Activated T-helper 2 cell treated with anti-CD3 and anti-CD28 coated beads, Interferon-gamma antibody, Interleukin-2, Interleukin-4, amounts not matched to agents 10 μg/mL and 5 μg/mL and 100 μg/mL, durations not matched to agents 14 hours and 24 hours and 36 hours (primary cell): Measurements from ENCODE around the gene BRMS1. TPM values are rescaled to one million over a fixed set of nuclear protein-coding genes. Genes with fewer than 3 reads are reported as not detected.
"Not testable (repeated sequence)": the region's sequence is repeated elsewhere in the genome, so short reads cannot be mapped to it uniquely, and the experiment has no call there.

Experiments
- DNase-seq: peaks from one replicate; pipeline ENCODE4 v3.0.0; 2021; ENCODE audit warnings: low spot score
- H3K27ac Mint-ChIP-seq: one replicate; pipeline ENCODE4 v1.8.0; 2021; ENCODE audit warnings: mixed read lengths
- H3K27me3 Mint-ChIP-seq: one replicate; pipeline ENCODE4 v1.8.0; 2021; ENCODE audit warnings: low read depth, mixed read lengths
- H3K36me3 Mint-ChIP-seq: one replicate; pipeline ENCODE4 v1.8.0; 2021; ENCODE audit warnings: low read depth, mixed read lengths
- H3K4me1 Mint-ChIP-seq: one replicate; pipeline ENCODE4 v1.8.0; 2021; ENCODE audit warnings: low read depth, mixed read lengths
- H3K4me3 Mint-ChIP-seq: one replicate; pipeline ENCODE4 v1.8.0; 2021; ENCODE audit warnings: low read depth, mild to moderate bottlenecking, moderate library complexity, mixed read lengths
- H3K9me3 Mint-ChIP-seq: one replicate; pipeline ENCODE4 v1.8.0; 2021; ENCODE audit warnings: mixed read lengths
- intact Hi-C: fragments of 100-400 bp; cut with micrococcal nuclease; formaldehyde crosslinking; loops from one replicate; pipeline ENCODE4 v1.15.1; 2023
- total RNA-seq: library from RNA; stranded (reverse); gene quantifications from 2 replicates; pipeline ENCODE4 v1.2.3, GENCODE V29; 2022

The BRMS1 gene
- total RNA-seq, 1 donor from 2014 or later, result 46.0 TPM

DNA sequence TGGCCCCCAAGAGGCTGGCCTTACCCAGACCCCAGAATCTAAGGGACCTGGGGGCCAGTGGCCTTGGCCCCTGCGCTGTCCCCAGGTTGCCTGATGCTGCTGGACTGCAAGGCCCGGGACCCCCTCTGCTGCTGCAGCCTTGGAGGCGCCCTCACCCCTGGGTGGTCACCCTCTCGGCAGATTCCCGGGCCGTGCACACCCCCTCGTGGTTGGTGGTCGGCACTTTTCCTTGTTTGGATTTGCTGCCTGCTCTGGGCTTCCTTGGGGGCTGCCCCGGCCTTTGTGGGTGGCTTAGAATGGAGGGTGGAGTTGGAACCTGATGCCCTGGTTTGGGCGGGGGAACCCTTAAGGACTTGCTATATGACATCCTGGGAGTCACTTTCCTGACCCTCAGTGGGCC, 14.0 kb downstream of the BRMS1 start:
- DNase-seq, result no peak
- Mint-ChIP-seq H3K27ac (no peak overlapping the region), H3K27me3 (no peaks in the 10 kb centered on the region), H3K9me3 (no peaks in the 10 kb centered on the region), H3K36me3 (no peaks in the 10 kb centered on the region), H3K4me1 (peaks cover 20% of the 10 kb centered on the region), H3K4me3 (no peak overlapping the region)
- intact Hi-C loops, result no loop called here

DNA sequence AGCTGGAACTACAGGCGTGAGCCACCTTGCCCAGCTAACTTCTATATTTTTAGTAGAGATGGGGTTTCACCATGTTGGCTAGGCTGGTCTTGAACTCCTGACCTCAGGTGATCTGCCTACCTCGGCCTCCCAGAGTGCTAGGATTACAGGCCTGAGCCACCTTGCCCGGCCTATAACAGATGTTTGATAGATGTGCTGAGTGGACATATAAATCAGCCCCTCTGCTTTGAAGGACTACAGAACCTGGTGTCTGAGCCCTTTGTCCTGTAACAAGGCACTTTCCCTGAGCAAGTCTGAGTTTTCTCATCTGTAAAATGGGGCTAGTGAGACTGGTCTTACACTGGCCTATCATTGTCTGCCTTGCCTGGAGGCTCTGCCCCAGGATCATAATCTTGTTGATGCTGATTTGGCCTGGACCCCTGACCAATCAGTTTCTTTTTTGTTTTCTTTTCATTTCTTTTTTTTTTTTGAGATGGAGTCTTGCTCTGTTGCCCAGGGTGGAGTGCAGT, 15.7 kb downstream of the BRMS1 start:
- H3K4me3 Mint-ChIP-seq, result no peak overlapping the region
- H3K4me1 Mint-ChIP-seq, result peaks cover 23% of the 10 kb centered on the region
- peak overlapping the region; percentile 73 for H3K27ac Mint-ChIP-seq
- no peaks in the 10 kb centered on the region for H3K36me3 Mint-ChIP-seq
- DNase-seq, result no peak
- intact Hi-C loops, result loop anchor here (2.0 kb wide), 1 partner anchor 106 kb away; no protein-coding TSS in a partner anchor
- no peaks in the 10 kb centered on the region for H3K9me3 Mint-ChIP-seq
- no peaks in the 10 kb centered on the region for H3K27me3 Mint-ChIP-seq

DNA sequence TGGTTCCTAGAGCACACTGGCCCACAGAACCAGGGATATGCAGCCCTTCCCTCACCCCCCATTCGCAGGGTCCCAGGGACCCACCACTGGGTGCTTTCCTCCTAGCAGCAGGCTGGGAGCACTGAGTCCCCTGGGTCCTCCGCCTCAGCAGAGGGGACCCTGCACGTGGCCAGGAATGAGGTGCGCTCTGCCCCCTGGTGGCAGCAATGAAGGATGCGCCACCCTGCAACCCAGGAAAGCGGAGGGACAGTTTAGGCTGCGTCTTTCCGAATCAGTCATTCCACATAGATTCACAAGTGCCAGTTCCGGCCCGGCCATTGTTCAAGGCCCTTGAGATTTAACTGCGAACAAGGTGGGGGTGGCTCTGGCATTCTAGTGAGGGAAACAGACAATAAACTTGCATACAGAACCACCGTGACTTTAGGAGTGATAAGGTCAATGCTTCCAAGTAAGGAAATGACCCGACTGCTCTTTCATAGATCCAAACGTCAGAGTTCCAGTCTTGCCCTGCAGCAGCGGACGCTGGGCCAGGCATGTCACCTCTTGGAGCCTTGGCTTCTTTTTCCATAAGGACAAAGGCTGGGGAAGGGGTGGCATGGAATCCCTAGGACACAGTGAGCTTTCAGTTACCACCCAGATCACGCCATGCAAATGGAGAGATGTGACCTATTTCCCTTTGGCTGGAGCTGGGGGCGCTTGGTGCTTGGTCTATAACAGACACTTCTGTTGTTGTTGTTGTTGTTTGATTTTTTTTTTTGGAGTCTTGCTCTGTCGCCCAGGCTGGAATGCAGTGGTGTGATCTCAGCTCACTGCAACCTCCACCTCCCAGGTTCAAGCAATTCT, 16.4 kb downstream of the BRMS1 start:
- Mint-ChIP-seq H3K27ac (peak overlapping the region; percentile 73), H3K36me3 (no peaks in the 10 kb centered on the region)
- intact Hi-C loops, result loop anchor here (1.0 to 2.0 kb wide), 2 partner anchors 16 to 106 kb away; no protein-coding TSS in a partner anchor

DNA sequence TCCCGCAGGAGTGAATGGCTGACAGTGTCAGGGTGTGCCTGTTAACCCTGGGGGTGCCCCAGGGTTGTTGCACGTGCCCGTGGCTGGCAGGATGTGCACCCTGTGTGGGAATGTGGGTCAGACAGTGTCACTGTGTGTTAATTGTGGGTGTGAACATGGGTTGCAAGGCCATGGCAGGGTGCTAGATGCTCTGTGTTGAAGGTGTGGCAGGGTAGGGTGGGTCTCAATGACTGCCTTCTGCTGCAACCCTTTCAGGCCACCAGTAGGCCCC, 16.9 kb downstream of the BRMS1 start:
- no peak overlapping the region for H3K4me3 Mint-ChIP-seq
- H3K36me3 Mint-ChIP-seq, result no peaks in the 10 kb centered on the region
- H3K27ac Mint-ChIP-seq, result peak overlapping the region; percentile 73
- no peak for DNase-seq
- H3K27me3 Mint-ChIP-seq, result no peaks in the 10 kb centered on the region
- no peaks in the 10 kb centered on the region for H3K9me3 Mint-ChIP-seq
- intact Hi-C loops, result loop anchor here (1.0 to 2.0 kb wide), 2 partner anchors 16 to 105 kb away; no protein-coding TSS in a partner anchor
- H3K4me1 Mint-ChIP-seq, result peaks cover 23% of the 10 kb centered on the region

More for the DNA sequence above, 16.4 kb downstream of the BRMS1 start:
- Mint-ChIP-seq H3K27me3 (no peaks in the 10 kb centered on the region), H3K9me3 (no peaks in the 10 kb centered on the region), H3K4me3 (no peak overlapping the region), H3K4me1 (peaks cover 23% of the 10 kb centered on the region)
- DNase-seq, result peak; percentile 70

DNA sequence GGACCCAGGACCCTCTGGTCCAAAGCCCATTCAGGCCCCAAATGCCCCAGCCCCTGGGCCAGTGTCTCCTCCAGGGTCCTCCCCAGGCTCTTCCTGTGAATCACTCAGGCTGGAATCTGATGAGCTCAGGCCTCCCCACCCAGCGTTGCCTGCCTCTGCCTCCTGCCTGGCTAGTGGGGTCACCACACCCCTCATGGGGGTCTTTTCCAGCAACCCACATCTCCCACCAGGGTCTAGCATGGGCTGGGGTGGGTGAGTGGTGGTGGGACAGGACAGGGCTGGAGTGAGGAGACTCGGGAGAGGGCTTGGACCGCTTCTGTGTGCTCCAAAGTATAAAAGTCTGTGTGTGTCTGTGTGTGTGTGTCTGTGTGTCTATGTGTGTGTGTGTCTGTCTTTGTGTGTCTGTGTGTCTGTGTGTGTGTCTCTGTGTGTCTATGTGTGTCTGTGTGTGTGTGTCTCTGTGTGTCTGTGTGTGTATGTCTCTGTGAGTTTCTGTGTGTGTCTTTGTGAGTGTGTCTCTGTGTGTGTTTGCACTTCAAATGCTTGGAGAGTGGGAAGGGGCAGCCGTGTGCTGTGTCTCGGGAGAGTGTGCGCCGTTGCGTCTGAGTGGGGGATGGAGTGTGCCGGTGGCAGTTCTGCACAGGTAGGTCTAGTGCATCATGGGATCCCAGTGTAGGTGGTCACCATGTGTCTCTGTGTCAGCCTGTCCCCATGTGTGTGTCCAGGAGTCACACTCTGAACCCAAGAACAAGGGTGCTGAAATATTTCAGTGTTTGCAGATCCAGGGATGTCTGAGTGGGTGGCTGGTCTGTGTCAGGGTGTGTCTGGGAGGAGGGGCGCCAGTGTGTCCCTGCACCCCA, 17.5 kb downstream of the BRMS1 start:
- H3K4me3 Mint-ChIP-seq, result no peak overlapping the region

DNA sequence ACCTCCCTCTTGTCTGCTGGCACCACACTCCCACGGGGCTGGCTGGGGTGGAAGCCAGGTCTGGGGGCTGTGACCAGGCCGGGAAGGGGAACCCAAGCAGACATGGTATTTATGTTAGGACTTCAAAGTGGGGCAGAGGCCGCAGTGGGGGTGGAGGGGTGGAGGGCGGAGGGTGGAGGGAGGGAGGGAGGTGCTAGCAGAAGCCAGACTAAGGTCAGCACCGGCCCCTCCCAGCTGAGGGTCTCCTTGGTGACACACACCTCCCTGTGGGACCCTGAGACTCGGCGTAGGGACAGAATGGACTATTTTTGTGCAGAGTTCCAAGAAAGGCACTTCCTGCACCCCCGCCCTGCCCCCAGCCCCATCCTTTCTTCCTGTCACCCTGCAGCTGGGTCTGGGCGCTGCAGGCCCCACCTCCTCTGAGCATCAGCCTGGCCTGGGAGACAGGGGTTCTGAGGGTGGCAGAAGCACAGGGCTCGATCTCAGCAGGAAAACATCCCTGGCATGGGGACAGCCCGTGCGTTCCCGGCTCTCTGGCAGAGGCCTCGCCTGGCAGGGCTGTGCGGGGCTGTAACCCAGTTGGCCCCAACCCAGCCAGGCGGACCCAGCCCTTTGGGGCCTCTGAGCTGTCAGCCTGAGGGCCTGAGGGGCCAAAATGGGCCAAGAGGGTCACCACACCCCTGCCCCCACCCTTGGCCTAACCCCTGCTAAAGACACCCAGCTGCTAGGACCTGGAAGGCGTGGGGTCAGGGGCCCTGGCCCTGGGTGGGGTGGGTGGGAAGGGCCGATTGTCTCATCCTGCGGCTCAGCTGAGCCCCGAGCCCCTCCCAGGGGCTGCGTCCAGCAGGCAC, 18.4 kb downstream of the BRMS1 start:
- DNase-seq, result no peak
- peak overlapping the region; percentile 50 for H3K27ac Mint-ChIP-seq

More for the DNA sequence above, 17.5 kb downstream of the BRMS1 start:
- peaks cover 23% of the 10 kb centered on the region for H3K4me1 Mint-ChIP-seq
- no peaks in the 10 kb centered on the region for H3K9me3 Mint-ChIP-seq
- H3K27me3 Mint-ChIP-seq, result no peaks in the 10 kb centered on the region
- no peaks in the 10 kb centered on the region for H3K36me3 Mint-ChIP-seq
- DNase-seq, result no peak
- intact Hi-C loops, result loop anchor here (1.0 to 2.0 kb wide), 2 partner anchors 15 to 105 kb away; no protein-coding TSS in a partner anchor
- H3K27ac Mint-ChIP-seq, result peak overlapping the region; percentile 58

DNA sequence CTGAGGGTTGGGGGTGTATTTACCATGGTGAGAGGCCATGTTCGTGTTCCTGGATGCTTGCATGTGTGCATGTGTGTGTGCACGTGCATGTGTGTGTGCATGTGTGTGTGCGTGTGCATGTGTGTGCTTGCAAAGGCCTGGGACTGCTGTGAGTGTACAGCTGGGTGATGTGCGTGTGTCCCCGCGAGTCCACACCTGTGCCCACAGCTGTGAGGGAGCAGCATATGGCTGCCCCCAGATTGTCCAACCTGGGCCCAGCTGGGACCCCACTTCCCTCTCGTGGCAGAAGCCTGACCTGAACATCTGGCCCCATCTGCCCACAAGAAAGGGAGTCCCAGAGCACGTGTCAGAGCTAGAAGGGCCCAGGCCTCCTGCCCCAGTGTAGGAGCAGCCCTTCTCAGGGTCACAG, 19.6 kb downstream of the BRMS1 start:
- H3K4me1 Mint-ChIP-seq, result peaks cover 23% of the 10 kb centered on the region
- H3K9me3 Mint-ChIP-seq, result peaks cover 1% of the 10 kb centered on the region
- no peak overlapping the region for H3K4me3 Mint-ChIP-seq
- no peaks in the 10 kb centered on the region for H3K27me3 Mint-ChIP-seq
- no peak overlapping the region for H3K27ac Mint-ChIP-seq
- intact Hi-C loops, result no loop called here
- no peak for DNase-seq
- H3K36me3 Mint-ChIP-seq, result no peaks in the 10 kb centered on the region

More for the DNA sequence above, 18.4 kb downstream of the BRMS1 start:
- H3K4me1 Mint-ChIP-seq, result peaks cover 23% of the 10 kb centered on the region
- H3K36me3 Mint-ChIP-seq, result no peaks in the 10 kb centered on the region
- no peaks in the 10 kb centered on the region for H3K27me3 Mint-ChIP-seq
- intact Hi-C loops, result no loop called here
- no peaks in the 10 kb centered on the region for H3K9me3 Mint-ChIP-seq
- no peak overlapping the region for H3K4me3 Mint-ChIP-seq

DNA sequence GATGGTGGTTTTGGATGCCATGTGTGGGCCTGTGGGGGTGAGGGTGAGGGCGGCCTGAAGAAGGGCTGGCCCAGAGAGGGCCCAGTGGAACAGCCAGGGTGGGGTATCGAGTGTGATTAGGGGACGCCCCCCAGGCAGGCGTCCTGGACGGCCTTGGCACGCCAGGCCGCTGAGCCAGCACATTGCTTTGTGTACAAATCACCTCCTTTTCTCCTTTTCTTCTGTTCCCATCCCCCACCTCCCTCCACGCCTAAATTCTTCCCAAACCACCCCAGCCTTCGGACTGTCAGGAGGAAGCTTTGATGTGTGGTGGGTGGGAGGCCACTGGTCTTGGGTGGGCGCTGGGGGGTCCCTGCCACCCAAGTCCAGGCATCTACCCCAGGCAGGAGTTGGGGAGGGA, 20.2 kb downstream of the BRMS1 start:
- intact Hi-C loops, result no loop called here
- no peaks in the 10 kb centered on the region for H3K27me3 Mint-ChIP-seq
- no peak overlapping the region for H3K27ac Mint-ChIP-seq
- H3K4me3 Mint-ChIP-seq, result no peak overlapping the region
- H3K4me1 Mint-ChIP-seq, result peaks cover 23% of the 10 kb centered on the region
- no peak for DNase-seq
- no peaks in the 10 kb centered on the region for H3K36me3 Mint-ChIP-seq
- H3K9me3 Mint-ChIP-seq, result peaks cover 6% of the 10 kb centered on the region

DNA sequence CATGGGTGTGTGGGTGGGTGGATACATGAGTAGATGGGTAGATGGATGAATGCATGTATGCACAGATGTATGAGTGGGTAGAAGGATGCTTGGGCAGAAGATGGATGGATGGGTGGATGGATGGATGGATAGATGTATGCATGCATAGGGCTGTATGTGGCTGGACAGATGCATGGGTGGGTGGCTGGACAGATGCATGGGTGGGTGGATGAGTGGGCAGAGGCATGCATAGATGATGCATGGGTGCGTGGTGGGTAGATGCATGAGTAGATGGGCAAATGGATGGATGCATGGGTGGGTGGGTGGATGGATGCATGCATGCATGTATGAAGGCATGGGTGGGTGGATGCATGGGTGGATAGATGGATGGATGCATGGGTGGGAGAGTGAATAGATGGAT, 21.2 kb downstream of the BRMS1 start:
- Mint-ChIP-seq H3K27ac (no peak overlapping the region), H3K4me3 (no peak overlapping the region), H3K27me3 (no peaks in the 10 kb centered on the region), H3K9me3 (peaks cover 6% of the 10 kb centered on the region), H3K36me3 (no peaks in the 10 kb centered on the region), H3K4me1 (peaks cover 26% of the 10 kb centered on the region)
- intact Hi-C loops, result no loop called here
- no peak for DNase-seq

DNA sequence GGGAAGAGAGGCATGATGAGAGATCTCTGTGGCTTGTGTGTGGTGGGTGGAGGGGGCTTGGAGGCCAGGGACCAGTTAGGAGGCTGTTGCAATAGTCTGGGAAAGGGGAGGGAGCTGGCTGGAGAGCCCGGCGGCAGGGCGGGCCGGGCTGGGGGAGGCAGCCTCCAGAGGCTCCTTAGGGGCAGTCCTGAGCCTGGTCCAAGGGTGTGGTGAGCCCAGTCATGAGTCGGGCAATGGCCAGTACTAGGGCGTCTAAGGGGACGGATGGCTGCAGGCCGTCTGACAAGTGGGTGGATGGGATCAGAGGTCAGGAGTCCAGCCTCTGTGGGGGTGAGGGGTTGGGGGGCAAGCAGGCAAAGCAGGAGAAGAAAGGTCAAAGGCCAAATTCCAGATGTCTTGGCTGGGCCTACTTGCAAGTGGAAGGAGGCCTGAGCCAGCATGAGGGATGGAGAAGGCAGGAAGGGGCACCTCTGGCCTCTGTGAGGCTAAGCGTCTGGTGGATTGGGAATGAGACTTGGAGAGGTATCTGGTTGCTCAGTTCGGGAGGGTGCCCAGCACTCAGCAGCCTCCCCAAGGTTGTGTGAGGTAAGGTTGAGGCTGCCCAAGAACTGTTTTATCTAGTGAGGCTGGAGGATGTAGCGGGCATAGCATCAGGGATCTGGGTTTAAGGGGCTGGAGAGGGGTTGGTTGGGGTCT, 22.0 kb downstream of the BRMS1 start:
- intact Hi-C loops, result no loop called here
- Mint-ChIP-seq H3K36me3 (no peaks in the 10 kb centered on the region), H3K27me3 (no peaks in the 10 kb centered on the region), H3K9me3 (peaks cover 6% of the 10 kb centered on the region), H3K4me3 (no peak overlapping the region), H3K27ac (no peak overlapping the region), H3K4me1 (peaks cover 25% of the 10 kb centered on the region)
- DNase-seq, result no peak

DNA sequence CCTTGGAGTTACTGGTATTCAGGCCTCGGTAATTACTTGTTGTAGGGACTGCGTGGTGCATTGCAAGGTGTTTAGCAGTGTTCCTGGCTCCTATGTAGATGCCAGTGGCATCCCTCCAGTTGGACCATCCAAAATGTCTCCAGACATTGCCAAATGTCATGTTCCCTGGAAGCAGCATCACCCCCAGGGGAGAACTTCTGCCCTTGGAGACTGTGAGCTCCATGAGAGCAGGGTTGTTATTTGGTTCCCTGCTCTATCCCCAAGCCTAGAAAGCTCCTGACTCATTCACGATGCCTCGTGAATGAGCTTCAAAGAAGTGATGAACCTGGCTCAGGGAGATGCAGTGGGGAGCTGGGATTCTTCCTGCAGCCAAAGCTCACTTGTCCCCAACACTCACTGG, 23.3 kb downstream of the BRMS1 start:
- H3K36me3 Mint-ChIP-seq, result no peaks in the 10 kb centered on the region
- peaks cover 6% of the 10 kb centered on the region for H3K9me3 Mint-ChIP-seq
- no peak overlapping the region for H3K27ac Mint-ChIP-seq
- H3K4me3 Mint-ChIP-seq, result no peak overlapping the region
- intact Hi-C loops, result no loop called here
- no peaks in the 10 kb centered on the region for H3K27me3 Mint-ChIP-seq
- no peak for DNase-seq
- peaks cover 19% of the 10 kb centered on the region for H3K4me1 Mint-ChIP-seq

DNA sequence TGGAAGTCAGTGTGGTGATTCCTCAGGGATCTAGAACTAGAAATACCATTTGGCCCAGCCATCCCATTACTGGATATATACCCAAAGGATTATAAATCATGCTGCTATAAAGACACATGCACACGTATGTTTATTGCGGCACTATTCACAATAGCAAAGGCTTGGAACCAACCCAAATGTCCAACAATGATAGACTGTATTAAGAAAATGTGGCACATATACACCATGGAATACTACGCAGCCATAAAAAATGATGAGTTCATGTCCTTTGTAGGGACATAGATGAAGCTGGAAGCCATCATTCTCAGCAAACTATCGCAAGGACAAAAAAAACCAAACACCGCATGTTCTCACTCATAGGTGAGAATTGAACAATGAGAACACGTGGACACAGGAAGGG, 24.2 kb downstream of the BRMS1 start:
- DNase-seq, H3K27ac Mint-ChIP-seq, H3K9me3 Mint-ChIP-seq, H3K4me3 Mint-ChIP-seq, intact Hi-C loops, H3K36me3 Mint-ChIP-seq, H3K27me3 Mint-ChIP-seq: not testable (repeated sequence)
- H3K4me1 Mint-ChIP-seq, result peaks cover 15% of the 10 kb centered on the region
